HCT116 (cell line): Measurements from ENCODE around the gene SLC13A4. TPM values are rescaled to one million over a fixed set of nuclear protein-coding genes. Genes with fewer than 3 reads are reported as not detected.

ENCODE experiments used
- ATAC-seq: fragments of 200-7000 bp; cut with Tn5 transposase; 2 replicates; pipeline ENCODE4 v1.9.1; 2020; ENCODE audit warnings: mild to moderate bottlenecking, moderate library complexity
- BruUV-seq: library from RNA; stranded (reverse); fragments of 400-500 nt; replicated peaks from 2 replicates; lab custom pipeline; 2021; lab: Mats Ljungman, UMichigan
- CTCF ChIA-PET: fragments of 300-600 bp; sonication (Branson Sonifier 250); formaldehyde crosslinking; loops from one replicate; lab custom pipeline; 2021; ENCODE audit warnings: antibody characterized with exemption; lab: Charles Lee
- POLR2A ChIA-PET: fragments of 300-600, 350-600 bp; sonication (Branson Sonifier 250); formaldehyde crosslinking; loops from one replicate; lab custom pipeline; 2021; ENCODE audit warnings: antibody characterized with exemption; lab: Charles Lee
- RAD21 ChIA-PET, 2 experiments: fragments of 300-600 bp; sonication (Branson Sonifier 250); formaldehyde crosslinking; loops; one replicate each; lab custom pipeline; 2023; ENCODE audit warnings: low total read pairs in 2 of 2; ENCODE audit not compliant: uncharacterized antibody in 2 of 2, unreplicated experiment in 2 of 2, low non-redundant PET in 1 of 2; lab: Charles Lee
- DNase-seq: peaks from one replicate; pipeline ENCODE4 v3.0.0-alpha.2; 2010; ENCODE audit warnings: low read depth, low spot score
- H2AFZ ChIP-seq: fragments of 200-600 bp; shearing (Covaris generic), sonication (generic); 2 replicates; pipeline ENCODE4 v1.6.1; 2017; ENCODE audit warnings: low read depth, mixed run types, mixed read lengths, antibody characterized with exemption, low read length; ENCODE audit not compliant: poor library complexity, severe bottlenecking
- H3K27ac ChIP-seq: 2 replicates; pipeline ENCODE4 v1.5.1; 2012; ENCODE audit warnings: low read depth, low read length
- H3K27me3 ChIP-seq: fragments of 200-600 bp; sonication (generic); 2 replicates; pipeline ENCODE4 v1.6.1; 2016; ENCODE audit warnings: mixed run types, low read length, mixed read lengths; ENCODE audit not compliant: insufficient read depth
- H3K36me3 ChIP-seq, 2 experiments: fragments of 200-500 bp in 1 of 2; fragments of 200-600 bp in 1 of 2; sonication (Bioruptor generic) in 1 of 2; sonication (generic) in 1 of 2; 2 replicates each; pipeline versions ENCODE4 v1.5.1 to v1.6.1; 2014 to 2016; ENCODE audit warnings: low read length in 2 of 2, inconsistent platforms in 1 of 2, mixed read lengths in 1 of 2, mixed run types in 1 of 2; ENCODE audit not compliant: insufficient read depth in 2 of 2, control insufficient read depth in 1 of 2
- H3K4me1 ChIP-seq, 2 experiments: fragments of 200-600 bp in 1 of 2; sonication (generic) in 1 of 2; 2 replicates each; pipeline versions ENCODE4 v1.5.1 to v1.6.1; 2012 to 2017; ENCODE audit warnings: low read length in 2 of 2, inconsistent platforms in 1 of 2, mild to moderate bottlenecking in 1 of 2, mixed read lengths in 1 of 2, mixed run types in 1 of 2, moderate library complexity in 1 of 2; ENCODE audit not compliant: insufficient read depth in 2 of 2, control insufficient read depth in 1 of 2
- H3K4me2 ChIP-seq: fragments of 200-600 bp; sonication (generic); 2 replicates; pipeline ENCODE4 v1.6.1; 2017; ENCODE audit warnings: mixed run types, low read length, mixed read lengths
- H3K4me3 ChIP-seq, 2 experiments: fragments of 200-600 bp in 1 of 2; sonication (generic) in 1 of 2; replicated peaks in 1 of 2; 2 replicates each; pipeline ENCODE4 v1.5.1; 2011 to 2016; ENCODE audit warnings: low read length in 2 of 2, control low read depth in 1 of 2, low read depth in 1 of 2, mild to moderate bottlenecking in 1 of 2, mixed read lengths in 1 of 2, mixed run types in 1 of 2
- H3K79me2 ChIP-seq: fragments of 200-600 bp; sonication (generic); 2 replicates; pipeline ENCODE4 v1.6.1; 2017; ENCODE audit warnings: mild to moderate bottlenecking, mixed run types, low read length, moderate library complexity, mixed read lengths; ENCODE audit not compliant: insufficient read depth
- H3K9ac ChIP-seq: fragments of 200-600 bp; sonication (generic); 2 replicates; pipeline ENCODE4 v1.6.1; 2016; ENCODE audit warnings: low read length, mixed read lengths
- H3K9me2 ChIP-seq: fragments of 200-600 bp; sonication (generic), shearing (Covaris generic); 2 replicates; pipeline ENCODE4 v1.6.1; 2017; ENCODE audit warnings: mixed run types, mild to moderate bottlenecking, moderate library complexity; ENCODE audit not compliant: insufficient read depth
- H3K9me3 ChIP-seq, 2 experiments: fragments of 200-500 bp in 1 of 2; fragments of 200-600 bp in 1 of 2; sonication (Bioruptor generic) in 1 of 2; sonication (generic) in 1 of 2; 2 replicates each; pipeline ENCODE4 v1.6.1; 2014 to 2017; ENCODE audit warnings: low read length in 2 of 2, mixed read lengths in 2 of 2, inconsistent platforms in 1 of 2, low read depth in 1 of 2, mild to moderate bottlenecking in 1 of 2, mixed run types in 1 of 2, moderate library complexity in 1 of 2; ENCODE audit not compliant: control insufficient read depth in 1 of 2, insufficient read depth in 1 of 2
- H4K20me1 ChIP-seq: fragments of 200-600 bp; sonication (generic), shearing (Covaris generic); 2 replicates; pipeline ENCODE4 v1.6.1; 2017; ENCODE audit warnings: mixed run types, mild to moderate bottlenecking, moderate library complexity; ENCODE audit not compliant: insufficient read depth
- ATF3 ChIP-seq: IDR thresholded peaks from 2 replicates; pipeline ENCODE4 v1.6.1; 2012
- CBX3 ChIP-seq: IDR thresholded peaks from 2 replicates; pipeline ENCODE4 v1.6.1; 2012; ENCODE audit warnings: low read depth
- CEBPB ChIP-seq: IDR thresholded peaks from 2 replicates; pipeline ENCODE4 v1.6.1; 2012; ENCODE audit warnings: low read depth
- CTCF ChIP-seq, 3 experiments: fragments of 200-600 bp in 1 of 3; sonication (generic) in 1 of 3; IDR thresholded peaks in 2 of 3; conservative IDR thresholded peaks in 1 of 3; 2 replicates each; pipeline ENCODE4 v1.5.1; 2012 to 2017; ENCODE audit warnings: low read depth in 2 of 3, low read length in 2 of 3, antibody characterized with exemption in 1 of 3, borderline replicate concordance in 1 of 3, control low read depth in 1 of 3, mild to moderate bottlenecking in 1 of 3, mixed read lengths in 1 of 3, mixed run types in 1 of 3, moderate library complexity in 1 of 3; ENCODE audit not compliant: insufficient read depth in 1 of 3
- EGR1 ChIP-seq: IDR thresholded peaks from 2 replicates; pipeline ENCODE4 v1.6.1; 2012; ENCODE audit warnings: low read depth
- ELF1 ChIP-seq: IDR thresholded peaks from 2 replicates; pipeline ENCODE4 v1.6.1; 2012; ENCODE audit warnings: low read depth, borderline replicate concordance
- EZH2 ChIP-seq: fragments of 200-600 bp; sonication (generic); IDR thresholded peaks from 2 replicates; pipeline ENCODE4 v1.6.1; 2017; ENCODE audit warnings: antibody characterized with exemption, mixed run types
- EZH2phosphoT487 ChIP-seq: fragments of 200-600 bp; IDR thresholded peaks from 2 replicates; pipeline ENCODE4 v1.6.1; 2018; ENCODE audit warnings: antibody characterized with exemption, borderline replicate concordance
- JUND ChIP-seq: IDR thresholded peaks from 2 replicates; pipeline ENCODE4 v1.6.1; 2012
- MAX ChIP-seq: IDR thresholded peaks from 2 replicates; pipeline ENCODE4 v1.6.1; 2012
- POLR2A ChIP-seq: IDR thresholded peaks from 2 replicates; pipeline ENCODE4 v1.7.0; 2011; ENCODE audit warnings: borderline replicate concordance; ENCODE audit not compliant: insufficient read depth, insufficient read length; ENCODE audit errors: extremely low read depth
- RAD21 ChIP-seq: IDR thresholded peaks from 2 replicates; pipeline ENCODE4 v1.6.1; 2012; ENCODE audit warnings: low read depth, mild to moderate bottlenecking
- REST ChIP-seq: IDR thresholded peaks from 2 replicates; pipeline ENCODE4 v1.6.1; 2012; ENCODE audit warnings: low read depth
- SIN3A ChIP-seq: IDR thresholded peaks from 2 replicates; pipeline ENCODE4 v1.6.1; 2012; ENCODE audit warnings: low read depth
- SP1 ChIP-seq: IDR thresholded peaks from 2 replicates; pipeline ENCODE4 v1.6.1; 2012; ENCODE audit warnings: low read depth
- TCF7L2 ChIP-seq: IDR thresholded peaks from 2 replicates; pipeline ENCODE4 v1.7.0; 2011; ENCODE audit warnings: borderline replicate concordance, inconsistent platforms; ENCODE audit not compliant: insufficient read depth, insufficient read length; ENCODE audit errors: extremely low read depth
- ZBTB33 ChIP-seq: IDR thresholded peaks from 2 replicates; pipeline ENCODE4 v1.6.1; 2011; ENCODE audit warnings: mild to moderate bottlenecking, low read length, moderate library complexity; ENCODE audit not compliant: insufficient replicate concordance; ENCODE audit errors: extremely low read depth
- ZFX ChIP-seq: fragments of 450-650 bp; IDR thresholded peaks from 2 replicates; pipeline ENCODE4 v1.6.1; 2017
- ZNF274 ChIP-seq: fragments of 200-500 bp; sonication (Bioruptor generic); IDR thresholded peaks from 2 replicates; pipeline ENCODE4 v1.6.1; 2014; ENCODE audit warnings: mild to moderate bottlenecking, low read depth, low read length, inconsistent platforms
- intact Hi-C: fragments of 100-400 bp; cut with micrococcal nuclease; formaldehyde crosslinking; loops from 2 replicates; pipeline ENCODE4 v1.10.0; 2022
- total RNA-seq: library from RNA; stranded (reverse); gene quantifications from one replicate; pipeline ENCODE4 v1.2.1, GENCODE V29; 2021; ENCODE audit not compliant: unreplicated experiment

The SLC13A4 gene
- total RNA-seq, 1 experiment from 2014 or later: 0.30 TPM

GRCh38 chr7:135775230-135775629, 47.2 kb upstream of the SLC13A4 start:
- POLR2A ChIA-PET: no interaction called here
- no peak overlapping the region for H3K9ac ChIP-seq
- no peaks in the 10 kb centered on the region for H3K36me3 ChIP-seq
- BruUV-seq: no TSS peak
- no peak overlapping the region for H3K4me3 ChIP-seq
- RAD21 ChIA-PET: no interaction called here
- no peaks in the 10 kb centered on the region for H3K79me2 ChIP-seq
- intact Hi-C loops: no loop called here
- no peaks in the 10 kb centered on the region for H3K9me2 ChIP-seq
- H4K20me1 ChIP-seq: no peaks in the 10 kb centered on the region
- TF ChIP-seq POLR2A (no peak), TCF7L2 (no peak), JUND (no peak), ATF3 (no peak), CEBPB (no peak), EGR1 (no peak), ZBTB33 (no peak), MAX (no peak), RAD21 (no peak), SIN3A (no peak), REST (no peak), CBX3 (no peak), EZH2 (no peak), SP1 (no peak), ZFX (no peak), ELF1 (no peak), ZNF274 (no peak), CTCF (IDR thresholded peaks at IDR 0.05 in 2 of 3, conservative IDR thresholded peaks at IDR 0.05 in 1 of 3; ENCODE audit: borderline replicate concordance in 1 of 3, insufficient read depth in 1 of 3, low read depth in 2 of 3, low read length in 2 of 3) (no peak), EZH2phosphoT487 (no peak)
- ATAC-seq (no peak), DNase-seq (no peak)
- peaks cover 0 to 8% of the 10 kb centered on the region in 2 experiments; a peak in 2 of 4 replicates for H3K4me1 ChIP-seq
- H3K4me2 ChIP-seq: no peak overlapping the region
- peaks cover 0 to 4% of the 10 kb centered on the region in 2 experiments; a peak in 2 of 4 replicates for H3K9me3 ChIP-seq
- no peak overlapping the region for H2AFZ ChIP-seq
- no peak overlapping the region for H3K27ac ChIP-seq
- CTCF ChIA-PET: no interaction called here
- H3K27me3 ChIP-seq: no peaks in the 10 kb centered on the region
